Nucleus accumbens (tissue), 56 donors: ENCODE data around the gene NOS1AP.
"Not testable (repeated sequence)": the region's sequence is repeated elsewhere in the genome, so short reads cannot be mapped to it uniquely, and the experiment has no call there.

Experiments
- DNase-seq, 56 donors: peaks; one replicate each; lab custom pipeline; 2025; lab: John Stamatoyannopoulos, UW

NOS1AP gene

DNA sequence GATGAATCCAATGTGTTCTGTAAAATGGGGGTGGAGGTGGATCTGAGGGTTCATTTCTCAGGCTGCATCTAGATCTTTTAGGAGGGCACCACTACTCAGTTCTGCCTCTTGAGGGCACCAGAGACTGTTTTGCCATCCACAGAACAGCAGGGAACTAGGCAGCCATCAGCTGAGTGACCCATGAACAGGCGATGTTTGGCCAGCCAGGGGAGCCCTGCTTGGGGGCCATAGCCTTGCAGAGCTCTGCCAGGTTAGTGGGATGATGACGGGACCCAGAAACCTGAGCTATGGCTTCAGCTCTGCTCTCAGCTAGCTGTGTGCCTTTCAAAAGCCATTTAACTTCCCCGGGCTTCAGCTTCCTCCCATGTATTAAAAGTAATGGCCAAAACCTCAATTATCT is 13.4 kb upstream of the NOS1AP start:
- DNase-seq: peak in 47 of 56 donors; percentile 7 to 81 (median 51)

DNA sequence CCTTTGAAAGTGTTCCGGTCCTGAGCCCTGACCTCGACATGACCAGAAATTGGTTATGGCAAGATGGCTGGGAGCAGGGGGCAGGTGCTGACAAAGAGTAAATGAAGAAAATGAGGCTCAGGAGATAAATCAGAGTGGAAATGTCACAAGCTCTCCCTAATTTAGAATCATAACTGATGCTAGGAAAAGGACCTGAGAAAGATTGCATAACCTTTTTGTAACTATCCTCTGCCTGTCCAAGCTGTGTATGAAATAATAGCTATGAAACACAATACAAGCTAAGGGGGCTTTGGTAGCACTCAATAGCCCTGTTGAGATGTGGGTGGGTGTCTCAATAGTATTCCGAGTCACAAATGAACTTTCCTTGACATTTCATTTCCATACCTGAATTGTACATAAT is 12.9 kb upstream of the NOS1AP start:
- no peak for DNase-seq

DNA sequence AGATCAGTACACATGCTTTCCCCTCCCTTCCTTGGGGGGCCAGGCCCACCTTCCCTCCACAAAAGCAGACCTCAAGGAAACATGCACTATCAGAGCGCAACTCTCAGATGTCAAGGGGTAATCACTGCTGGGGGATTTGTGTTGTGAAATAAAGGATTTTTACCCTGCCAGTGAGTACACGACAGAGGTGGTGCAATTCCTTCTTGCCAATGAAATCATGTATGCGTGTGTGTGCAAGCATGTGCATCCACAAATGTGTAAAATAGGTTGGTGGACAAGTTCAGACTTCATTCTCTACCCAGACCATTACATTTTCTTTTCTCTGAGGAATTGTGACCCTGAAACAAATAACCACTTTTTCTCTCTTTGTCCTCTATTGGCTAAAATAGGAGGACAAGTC is 9.8 kb upstream of the NOS1AP start:
- no peak for DNase-seq

DNA sequence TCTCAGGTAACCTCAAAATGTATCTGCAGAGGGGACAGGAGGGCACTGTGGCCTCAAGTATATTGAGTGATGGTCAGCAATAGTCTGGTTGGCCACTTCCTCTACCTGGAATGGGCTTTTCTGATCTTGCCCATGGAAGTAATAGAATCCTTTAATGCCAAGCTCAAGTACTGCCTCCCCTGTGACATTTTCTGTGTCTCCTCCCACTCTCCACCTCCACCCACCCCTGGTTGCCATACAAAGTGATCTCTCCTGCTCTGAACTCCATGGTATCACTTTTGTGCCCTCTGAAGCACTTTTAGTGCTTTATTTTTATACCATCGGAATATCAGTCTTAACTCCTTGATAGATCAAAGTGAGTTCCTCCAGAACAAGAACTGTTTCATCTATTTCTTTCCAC is 9.2 kb upstream of the NOS1AP start:
- no peak for DNase-seq

DNA sequence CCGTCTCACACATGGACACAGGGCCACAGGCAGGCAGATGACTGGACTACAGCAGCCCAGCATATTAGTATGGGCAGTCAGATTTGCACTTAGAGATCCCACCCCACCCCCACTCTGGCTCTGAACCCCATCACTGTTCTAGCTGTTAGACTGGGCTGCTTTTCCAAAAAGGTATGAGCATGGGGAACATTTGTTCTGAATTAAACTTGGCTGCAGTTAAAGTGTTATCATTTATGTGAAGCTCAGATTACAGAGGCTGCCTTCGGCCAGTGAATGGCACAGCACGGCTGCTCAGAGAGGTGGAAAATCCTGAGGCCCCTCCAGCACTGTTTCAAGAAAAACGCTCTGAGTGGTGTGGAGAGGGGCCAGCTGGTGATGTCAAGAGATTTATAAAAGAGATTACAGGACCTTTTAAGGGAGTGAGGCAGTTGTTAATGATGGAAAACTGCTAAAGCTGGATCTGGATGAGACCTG is 6.9 kb upstream of the NOS1AP start:
- no peak for DNase-seq

DNA sequence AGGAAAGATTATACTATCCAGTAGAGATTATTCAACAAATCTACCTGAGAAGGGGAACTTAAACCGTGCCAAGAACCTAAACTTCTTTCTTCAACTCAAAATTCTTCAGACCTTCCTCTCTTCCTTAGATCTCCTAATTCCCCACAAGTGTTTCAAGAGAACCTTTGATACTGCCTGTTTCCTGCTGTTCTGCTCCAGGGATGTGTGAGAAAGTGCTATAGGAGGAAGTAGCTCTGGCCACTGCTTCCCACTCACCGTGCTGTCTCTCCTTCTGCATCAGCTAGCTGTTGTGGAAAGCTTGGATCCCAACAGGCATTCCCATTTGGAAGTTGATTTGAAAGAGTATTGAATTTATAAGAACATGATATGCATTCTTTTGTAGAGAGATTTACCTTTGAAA is 4.5 kb upstream of the NOS1AP start:
- DNase-seq: no peak

DNA sequence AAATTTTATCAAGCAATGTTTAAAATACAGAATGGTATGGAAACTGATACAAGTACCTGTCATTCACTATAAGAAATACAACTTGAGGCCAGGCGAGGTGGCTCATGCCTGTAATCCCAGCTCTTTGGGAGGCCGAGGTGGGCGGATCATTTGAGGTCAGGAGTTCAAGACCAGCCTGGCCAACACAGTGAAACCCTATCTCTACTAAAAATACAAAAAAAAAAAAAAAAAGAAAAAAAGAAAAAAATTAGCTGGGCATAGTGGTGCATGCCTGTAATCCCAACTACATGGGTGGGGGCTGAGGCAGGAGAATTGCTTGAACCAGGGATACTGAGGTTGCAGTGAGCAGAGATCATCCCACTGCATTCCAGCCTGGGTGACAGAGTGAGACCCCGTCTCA is 2.7 kb upstream of the NOS1AP start:
- not testable (repeated sequence) for DNase-seq

DNA sequence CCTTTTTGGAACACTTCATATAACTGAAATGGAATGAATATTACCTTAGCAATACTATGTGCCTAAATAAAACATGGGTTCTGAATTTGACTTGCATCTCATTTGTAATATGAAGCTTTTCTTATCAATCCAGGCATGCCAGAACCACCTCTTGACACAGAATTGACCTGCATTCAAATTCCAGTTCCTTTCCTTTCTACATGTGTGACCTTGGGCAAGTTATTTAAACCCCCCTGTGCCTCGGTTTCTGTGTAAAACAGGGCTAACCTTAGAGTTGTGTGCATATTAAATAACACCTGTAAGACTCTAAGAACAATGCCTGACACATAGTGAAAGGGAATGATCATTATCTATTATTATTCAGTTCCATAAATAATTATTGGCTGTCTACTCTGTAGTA is 2.0 kb upstream of the NOS1AP start:
- DNase-seq: no peak

DNA sequence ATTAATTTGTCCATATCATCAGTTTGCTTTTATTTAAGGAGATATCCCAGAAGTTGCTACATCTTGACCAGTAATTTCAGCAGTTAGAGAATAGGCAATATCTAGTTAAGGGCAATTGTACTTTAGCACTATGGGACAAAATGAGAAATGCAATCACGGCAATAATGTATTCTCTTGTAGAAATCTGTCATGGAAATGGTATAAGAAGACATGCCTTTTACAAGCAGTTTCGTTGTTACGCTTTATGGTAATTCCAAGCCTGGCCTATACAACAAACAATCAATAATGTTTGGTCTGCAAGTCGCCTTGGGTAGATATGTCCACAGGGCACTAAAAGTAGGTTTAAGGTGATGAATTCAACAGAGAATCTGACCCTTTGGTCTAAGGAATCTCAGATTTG is 1.2 kb upstream of the NOS1AP start:
- no peak for DNase-seq

DNA sequence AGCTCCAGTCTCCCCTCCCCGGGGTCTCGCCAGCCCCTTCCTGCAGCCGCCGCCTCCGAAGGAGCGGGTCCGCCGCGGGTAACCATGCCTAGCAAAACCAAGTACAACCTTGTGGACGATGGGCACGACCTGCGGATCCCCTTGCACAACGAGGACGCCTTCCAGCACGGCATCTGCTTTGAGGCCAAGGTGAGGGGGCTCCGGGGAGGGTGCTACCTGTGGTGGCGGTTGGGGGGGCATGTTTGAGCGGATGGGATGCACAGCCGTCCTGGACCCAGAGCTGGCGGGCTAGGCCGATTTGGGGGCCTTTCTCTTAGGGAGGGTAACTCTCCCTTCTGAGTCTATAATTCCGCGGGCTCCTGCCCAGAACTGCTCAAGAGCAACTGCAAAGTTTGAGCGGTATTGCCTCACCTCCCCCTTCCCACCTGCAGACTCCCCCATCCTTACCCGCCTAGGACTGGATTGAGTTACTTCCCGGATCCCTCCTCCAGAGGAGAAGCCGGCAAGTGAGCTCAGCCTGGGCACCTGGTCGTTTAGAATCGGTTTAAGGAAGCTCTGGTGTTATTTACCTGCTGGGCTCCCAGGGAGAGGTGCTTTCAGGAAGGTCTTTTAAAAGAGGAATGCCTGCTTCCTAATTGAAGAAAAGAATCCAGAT is 730 bp downstream of the NOS1AP start:
- DNase-seq: peak in 8 of 56 donors; percentile 21 to 49 (median 37)

DNA sequence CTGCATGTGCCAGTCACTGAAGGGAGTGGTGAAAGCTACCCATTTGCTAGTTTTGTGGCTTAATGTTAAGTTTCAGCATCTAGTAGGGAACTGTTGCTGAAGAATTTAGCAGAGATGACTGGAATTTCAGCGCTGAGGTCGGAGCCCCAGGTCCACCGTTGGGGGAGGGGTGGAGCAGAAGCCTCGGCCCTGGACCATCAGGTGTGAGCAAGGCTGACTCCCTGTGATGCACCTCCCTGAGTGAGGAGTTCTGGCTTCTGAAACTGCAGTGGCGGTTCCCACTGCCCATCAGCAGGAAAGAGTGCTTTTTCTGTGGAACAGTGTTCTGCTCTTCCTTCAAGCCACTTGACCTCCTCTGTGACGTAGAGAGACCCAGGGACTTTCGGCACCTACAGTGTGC is 1.3 kb downstream of the NOS1AP start:
- DNase-seq: peak in 2 of 56 donors; percentile 5 to 6

DNA sequence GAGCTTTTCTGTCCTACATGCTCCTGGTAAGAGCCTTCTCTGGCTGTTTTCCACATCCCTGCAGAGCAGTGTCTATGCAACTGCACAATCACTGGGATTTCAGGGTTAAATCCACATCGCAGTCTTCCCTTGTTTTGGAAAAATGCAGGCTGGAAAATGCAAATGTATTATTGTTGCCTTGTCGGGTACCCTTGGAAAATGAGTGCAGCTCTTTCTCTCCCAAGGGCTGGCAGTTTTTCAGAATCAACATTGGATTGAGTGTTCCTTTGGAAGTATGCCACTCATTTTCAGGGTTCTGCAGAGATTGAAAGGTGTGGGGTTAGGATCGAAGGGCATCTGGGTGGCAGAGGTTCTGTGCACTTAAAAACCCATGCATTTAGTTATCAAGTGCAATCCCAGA is 3.2 kb downstream of the NOS1AP start:
- no peak for DNase-seq

DNA sequence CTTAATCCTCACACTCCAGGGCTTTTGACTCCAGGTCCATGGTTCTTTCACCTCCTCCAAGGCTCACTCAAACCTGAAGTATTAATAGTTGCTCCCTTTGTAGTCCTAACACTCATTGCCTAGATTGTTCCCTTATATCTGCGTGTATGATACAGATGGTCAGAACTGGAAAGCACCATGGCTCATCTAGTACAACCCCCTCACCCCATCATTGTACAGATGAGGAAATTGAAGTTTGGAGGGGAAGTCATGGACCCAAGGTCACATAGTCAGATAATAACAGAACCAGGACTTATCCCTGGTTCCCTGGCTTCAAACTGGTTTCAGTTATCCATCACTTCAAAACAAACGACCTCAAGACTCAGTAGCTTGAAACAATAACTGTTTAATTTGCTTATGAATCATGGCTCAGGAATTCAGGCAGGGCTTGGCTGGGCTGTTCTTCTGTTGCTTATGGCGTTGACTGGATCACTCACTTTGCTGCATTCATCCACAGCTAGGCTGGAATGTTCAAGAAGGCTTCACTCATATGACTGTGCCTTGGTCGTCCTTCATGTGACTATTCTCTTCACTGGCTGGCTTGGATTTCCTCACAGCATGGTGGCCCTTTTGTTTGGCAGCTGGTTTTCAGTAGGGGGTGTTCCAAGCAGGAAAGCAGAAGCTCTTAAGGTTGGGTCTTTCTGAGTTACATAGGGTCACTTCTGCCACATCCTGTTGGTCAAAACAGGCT is 5.0 kb downstream of the NOS1AP start:
- DNase-seq: no peak

DNA sequence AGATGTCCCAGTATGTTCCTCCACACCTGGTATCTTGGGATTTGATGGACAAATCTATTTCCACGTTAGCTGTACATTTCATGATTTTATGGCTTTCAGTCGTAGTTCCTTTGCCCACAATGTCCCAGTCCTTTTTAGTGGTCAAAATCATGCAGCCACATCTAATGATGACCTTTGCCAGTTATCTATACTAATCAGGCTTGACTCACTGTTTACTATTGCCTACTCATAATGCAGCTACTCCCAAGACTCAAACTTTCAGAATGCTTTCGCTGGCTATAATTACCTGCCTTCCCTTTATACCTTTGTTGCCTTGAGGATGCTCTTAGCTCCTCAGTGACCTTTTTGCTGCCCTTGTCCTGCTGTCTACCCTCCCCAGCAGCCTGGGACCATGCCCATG is 6.4 kb downstream of the NOS1AP start:
- DNase-seq: no peak

DNA sequence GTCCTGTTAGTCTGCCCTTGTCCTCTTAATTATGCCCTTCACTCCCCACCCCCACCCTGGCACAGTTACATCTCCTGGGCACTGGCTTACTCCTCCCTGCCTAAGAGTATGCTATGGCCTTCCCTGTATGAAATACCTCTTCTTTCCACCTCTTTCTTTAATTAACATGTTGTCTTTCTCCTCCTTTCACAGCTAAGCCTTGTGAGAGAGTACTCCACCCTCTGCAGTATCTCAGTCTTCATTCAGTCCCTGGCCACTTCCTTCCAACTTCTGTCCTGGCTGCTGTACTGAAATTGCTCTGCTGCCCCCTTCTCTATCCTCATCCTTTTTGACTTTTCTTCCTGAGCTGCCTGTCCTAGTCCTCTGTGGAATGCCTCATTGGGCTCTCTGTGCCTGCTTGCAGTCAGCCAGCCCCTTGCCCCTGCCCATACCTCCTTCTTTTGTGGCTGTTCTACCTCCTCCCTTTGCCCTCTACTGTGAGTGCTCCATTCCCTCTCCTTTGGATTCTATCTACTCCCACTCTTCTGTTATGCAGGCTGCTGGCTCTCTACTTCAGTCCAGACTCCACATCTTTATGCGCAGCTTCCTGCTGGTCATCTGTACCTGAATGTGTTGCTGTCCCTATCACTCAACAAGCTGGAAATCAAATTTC is 8.3 kb downstream of the NOS1AP start:
- no peak for DNase-seq

DNA sequence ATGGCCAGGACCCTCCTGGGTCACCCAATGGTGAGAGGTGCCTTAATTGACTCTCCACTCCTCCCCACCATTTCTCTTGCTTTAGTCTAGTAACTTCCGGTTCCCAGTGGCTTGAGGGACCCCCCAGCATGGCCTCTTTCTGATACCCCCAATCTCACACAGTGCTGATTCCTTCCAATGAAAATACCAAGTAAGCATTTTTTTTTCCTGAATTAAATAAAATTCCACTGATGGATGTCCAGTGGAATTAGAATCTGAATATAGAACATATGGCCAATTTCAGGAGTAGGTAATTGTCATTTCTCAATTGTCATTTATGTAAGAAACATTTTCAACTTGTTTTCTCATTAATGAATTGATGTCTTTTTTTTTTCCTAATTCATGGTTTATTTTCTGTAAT is 9.5 kb downstream of the NOS1AP start:
- DNase-seq: no peak

DNA sequence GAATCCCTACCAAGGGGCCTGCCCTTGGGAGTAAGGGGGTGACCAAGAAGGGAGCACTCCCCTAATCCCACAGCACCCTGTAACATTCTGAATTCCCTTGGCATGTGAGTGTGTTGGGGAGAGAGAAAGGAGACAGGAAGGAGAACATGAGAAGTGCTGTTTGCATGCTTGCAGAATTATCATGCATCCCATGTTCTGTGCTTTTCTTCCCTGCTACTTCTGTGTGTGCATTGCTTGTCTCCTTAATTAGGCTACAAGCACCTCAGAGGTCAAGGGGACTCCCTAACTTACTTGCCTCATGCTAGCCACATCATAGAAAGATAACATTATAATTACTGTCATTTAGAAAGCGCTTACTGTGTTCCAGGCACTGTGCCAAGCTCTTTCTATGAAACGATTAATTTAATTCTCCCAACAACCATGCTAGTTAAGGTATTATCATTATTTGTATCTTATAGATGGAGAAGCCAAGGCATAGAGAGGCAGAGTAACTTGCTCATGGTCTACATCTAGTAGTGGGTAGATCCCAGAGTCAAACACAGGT is 11.1 kb downstream of the NOS1AP start:
- no peak for DNase-seq

DNA sequence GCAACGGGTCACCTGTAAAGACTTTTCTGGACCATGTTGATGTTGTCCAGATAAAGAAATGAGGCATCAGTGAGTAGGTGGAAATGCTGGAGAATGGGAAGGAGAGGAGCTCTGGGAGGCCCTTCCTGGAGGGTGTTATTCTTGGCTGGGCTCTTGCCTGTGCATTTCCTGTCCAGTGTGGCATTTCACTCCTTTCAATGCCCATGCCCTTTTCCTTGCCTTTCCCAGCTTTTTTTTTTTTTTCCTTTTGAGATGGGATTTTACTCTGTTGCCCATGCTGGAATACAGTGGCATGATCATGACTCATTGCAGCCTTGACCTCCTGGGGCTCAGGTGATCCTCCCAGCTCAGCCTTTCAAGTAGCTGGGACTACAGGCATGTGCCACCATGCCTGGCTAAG is 11.8 kb downstream of the NOS1AP start:
- no peak for DNase-seq

DNA sequence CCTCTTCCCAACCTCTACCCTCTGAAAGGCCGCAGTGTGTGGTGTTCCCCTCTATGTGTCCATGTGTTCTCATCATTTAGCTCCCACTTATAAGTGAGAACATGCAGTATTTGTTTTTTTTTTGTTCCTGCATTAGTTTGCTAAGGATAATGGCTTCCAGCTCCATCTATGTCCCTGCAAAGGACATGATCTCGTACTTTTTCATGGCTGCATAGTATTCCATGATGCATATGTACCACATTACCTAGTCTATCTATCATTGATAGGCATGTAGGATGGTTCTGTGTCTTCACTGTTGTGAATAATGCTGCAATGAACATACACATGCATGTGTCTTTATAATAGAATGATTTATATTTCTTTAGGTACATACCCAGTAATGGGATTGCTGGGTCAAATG is 12.6 kb downstream of the NOS1AP start:
- DNase-seq: not testable (repeated sequence)

DNA sequence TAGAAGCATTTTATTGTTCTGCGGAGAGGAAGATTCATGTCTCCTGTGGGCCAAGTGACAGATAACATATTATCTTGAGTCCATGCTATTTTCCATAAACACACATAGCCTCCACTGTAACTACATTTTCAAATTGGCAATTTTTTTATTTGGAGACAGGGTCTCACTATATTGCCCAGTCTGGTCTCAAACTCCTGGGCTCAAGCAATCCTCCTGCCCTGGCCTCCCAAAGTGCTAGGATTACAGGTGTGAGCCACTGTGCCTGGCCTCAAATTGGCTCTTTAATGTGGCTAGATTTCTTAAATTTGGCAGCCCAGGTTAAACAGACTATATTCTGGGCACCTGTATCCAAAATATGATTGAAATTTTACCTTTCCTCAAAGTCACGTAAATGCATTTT is 13.8 kb downstream of the NOS1AP start:
- no peak for DNase-seq

DNA sequence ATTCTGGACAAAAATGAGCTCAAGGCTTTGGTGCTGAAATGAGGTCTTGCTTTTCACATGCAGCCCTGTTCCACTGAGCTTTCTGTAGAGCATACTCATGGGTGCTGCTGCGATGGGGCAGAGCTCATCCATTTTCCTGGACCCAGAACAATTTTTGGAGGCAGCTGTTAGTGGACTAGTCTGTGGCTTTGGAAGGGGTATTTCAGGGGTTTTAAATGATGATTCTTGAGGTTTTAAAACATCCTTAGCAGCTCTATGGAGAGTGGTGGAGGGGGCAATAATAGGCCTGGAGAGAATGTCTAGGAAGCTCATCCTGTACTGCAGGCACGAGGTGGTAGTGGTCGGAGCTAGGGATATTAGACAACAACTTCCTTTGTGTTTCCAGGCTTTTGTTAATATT is 16.5 kb downstream of the NOS1AP start:
- DNase-seq: no peak

DNA sequence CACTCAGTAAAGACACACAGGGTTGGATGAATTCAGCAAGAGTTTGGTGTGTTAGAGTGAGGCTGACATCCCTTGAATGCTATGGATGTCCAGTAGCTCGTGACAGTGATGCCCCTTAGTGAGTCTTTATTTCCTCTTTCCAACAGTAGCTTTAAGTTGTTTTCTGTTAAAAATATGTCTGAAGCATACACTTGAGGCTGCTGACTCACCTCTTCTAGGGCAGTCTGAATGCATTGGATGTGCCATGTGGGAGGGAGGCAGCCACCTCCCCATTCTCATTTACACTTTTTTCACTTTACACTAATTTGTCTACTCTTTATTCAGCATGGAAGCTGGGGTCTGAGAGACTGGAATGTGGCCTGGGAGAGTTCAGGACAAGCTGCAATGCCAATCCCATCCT is 17.6 kb downstream of the NOS1AP start:
- peak in 1 of 56 donors; percentile 3 for DNase-seq
